GM21528 (cell line): ENCODE results near the gene RHEX.
A peak's percentile ranks its signal among the peaks of the same experiment; 100 is the strongest.
"Not testable (repeated sequence)": the region's sequence is repeated elsewhere in the genome, so short reads cannot be mapped to it uniquely, and the experiment has no call there.

Experiments used
- ATAC-seq: cut with Tn5 transposase; IDR thresholded peaks from one replicate; pipeline ENCODE4 v1.9.1; 2021; ENCODE audit warnings: mild to moderate bottlenecking, moderate library complexity; ENCODE audit not compliant: unreplicated experiment, low FRiP score

RHEX gene

DNA sequence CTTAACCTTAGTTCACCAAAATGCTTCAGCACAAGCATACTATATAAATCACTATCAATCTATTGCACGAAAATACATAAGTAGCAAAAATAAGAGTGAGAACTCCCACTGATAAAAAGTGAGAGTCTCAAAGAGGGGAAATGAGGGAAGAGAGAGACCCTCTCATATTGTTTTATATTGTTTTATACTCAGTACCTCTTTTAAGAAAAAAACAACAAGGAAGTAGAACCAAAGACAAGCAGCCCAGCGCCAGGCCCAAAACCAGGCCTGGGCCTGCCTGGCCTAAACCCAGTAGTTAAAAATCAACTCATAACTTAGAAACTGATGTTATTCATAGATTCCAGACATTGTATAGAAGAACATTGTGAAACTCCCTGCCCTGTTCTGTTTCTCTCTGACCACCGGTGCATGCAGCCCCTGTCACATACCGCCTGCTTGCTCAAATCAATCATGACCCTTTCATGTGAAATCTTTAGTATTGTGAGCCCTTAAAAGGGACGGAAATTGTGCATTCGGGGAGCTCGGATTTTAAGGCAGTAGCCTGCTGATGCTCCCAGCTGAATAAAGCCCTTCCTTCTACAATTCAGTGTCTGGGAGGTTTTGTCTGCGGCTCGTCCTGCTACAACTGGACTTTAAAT is 5.4 kb downstream of the RHEX start:
- not testable (repeated sequence) for ATAC-seq

- ATAC-seq: no peak
Measured at GRCh38 chr1:206058927-206059292, 5.9 kb downstream of the RHEX start.

DNA sequence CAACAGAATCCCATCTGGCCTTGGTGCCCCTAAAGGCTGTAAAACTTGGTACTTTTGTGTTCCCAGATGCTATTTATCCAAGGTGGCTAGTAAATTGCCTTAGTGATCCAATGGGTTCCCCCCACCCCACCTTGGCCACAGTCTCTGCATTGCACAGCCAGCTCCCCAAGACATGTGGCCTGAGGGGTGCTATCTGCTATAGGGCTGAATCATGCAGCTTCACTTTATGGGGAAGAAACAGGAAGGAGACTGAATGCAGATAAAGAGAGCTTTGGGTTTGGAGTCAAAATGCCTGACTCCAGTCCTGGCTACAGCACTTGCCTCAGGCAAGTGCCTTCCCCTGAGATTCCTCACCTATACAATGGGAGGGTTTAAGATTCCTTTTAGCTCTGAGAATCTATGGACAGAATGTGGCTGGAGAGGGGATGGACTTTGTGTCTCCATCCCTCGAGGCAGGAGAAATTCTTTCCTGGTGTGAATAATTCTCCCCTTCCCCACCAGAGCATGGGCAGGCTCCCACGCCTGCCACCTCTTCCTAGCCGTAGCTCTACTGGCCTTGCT is 6.5 kb downstream of the RHEX start:
- no peak for ATAC-seq

GRCh38 chr1:206060844-206061243 is 7.9 kb downstream of the RHEX start:
- no peak for ATAC-seq

DNA sequence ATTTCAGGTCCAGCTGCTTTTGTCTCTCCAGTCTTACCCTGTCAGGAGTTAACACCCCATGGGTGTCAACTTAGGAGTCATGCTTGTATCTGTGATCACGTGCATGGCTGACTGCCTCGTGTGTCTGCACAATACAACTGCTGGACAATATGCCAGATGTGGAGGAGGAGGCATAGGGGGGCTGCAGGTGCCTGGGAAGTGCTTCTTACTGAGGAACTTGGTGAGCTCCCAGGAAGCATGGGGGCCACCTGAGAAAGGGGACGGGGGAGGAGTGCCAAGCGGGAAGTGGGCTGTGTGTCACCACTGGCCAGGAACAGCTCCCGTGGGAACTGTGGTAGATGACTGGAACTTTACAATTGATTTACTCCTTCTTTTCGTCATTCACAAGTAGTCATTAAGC is 9.5 kb downstream of the RHEX start:
- no peak for ATAC-seq

- ATAC-seq: not testable (repeated sequence)
Measured at GRCh38 chr1:206064001-206064400, 11.0 kb downstream of the RHEX start.

DNA sequence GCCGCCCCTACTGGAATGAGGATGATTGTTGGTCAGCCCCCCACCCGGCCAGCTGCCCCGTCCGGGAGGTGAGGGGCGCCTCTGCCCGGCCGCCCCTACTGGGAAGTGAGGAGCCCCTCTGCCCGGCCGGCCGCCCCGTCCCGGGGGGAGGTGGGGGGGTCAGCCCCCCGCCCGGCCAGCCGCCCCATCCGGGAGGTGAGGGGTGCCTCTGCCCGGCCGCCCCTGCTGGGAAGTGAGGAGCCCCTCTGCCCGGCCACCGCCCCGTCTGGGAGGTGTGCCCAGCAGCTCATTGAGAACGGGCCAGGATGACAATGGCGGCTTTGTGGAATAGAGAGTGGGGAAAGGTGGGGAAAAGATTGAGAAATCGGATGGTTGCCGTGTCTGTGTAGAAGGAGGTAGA is 11.5 kb downstream of the RHEX start:
- not testable (repeated sequence) for ATAC-seq

DNA sequence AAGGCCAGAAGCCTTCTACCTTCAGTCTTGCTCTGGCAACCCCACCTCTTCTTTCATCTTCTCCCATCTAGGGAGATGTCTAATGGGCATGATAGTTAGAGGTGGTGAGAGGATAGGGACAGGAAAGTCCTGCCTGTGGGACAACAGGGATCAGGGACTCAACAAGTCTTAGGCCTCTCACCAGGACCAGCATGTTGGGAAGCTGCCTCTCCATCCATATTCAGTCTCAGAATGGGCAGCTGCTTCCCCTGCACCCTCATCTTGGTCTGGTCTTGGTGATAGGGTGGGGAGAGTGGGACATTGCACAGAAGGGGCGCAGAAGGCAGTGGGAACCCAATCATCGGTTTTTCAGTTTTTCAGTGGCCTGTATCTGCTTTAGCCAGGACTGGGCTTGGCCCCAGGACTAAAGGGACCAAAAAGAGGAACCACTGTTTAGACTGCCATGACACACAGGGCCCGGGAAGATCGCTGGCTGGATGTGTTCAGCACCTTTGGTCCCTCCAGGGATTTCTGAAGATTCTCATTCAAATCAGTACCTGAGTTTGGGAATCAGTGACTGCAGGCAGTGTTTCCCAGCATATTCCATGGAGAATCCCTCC is 12.7 kb downstream of the RHEX start:
- ATAC-seq: no peak

DNA sequence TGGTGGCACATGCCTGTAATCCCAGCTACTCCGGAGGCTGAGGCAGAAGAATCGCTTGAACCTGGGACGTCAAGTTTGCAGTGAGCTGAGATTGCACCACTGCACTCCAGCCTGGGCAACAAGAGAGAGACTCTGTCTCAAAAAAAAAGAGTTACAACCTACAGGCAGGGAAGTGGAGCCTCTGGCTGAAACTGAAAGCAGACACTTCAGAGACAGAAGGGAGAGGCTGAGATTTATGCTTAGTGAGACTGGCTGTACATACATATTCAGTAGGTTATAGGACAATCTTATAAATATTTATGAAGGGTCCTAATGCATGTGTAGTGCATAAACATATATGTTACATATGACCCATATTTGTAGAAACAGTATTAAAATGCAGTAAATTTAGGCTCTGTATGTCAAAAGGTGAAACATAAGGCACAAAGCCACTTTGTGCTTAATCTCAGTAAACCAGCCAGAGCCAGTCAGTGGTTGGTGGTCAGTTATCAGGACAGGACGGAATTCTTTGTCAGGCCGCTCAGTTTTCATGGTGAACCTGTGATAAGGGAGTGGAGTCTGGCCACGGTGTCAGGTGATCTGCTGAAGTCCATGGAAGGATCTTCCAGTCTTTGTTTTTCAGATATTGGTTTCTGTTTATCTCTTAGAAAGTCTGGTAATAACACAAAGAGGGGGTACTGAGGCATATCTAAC is 13.7 kb downstream of the RHEX start:
- ATAC-seq: peak; percentile 83

- ATAC-seq: no peak
Measured at GRCh38 chr1:206067486-206068227, 14.7 kb downstream of the RHEX start.

DNA sequence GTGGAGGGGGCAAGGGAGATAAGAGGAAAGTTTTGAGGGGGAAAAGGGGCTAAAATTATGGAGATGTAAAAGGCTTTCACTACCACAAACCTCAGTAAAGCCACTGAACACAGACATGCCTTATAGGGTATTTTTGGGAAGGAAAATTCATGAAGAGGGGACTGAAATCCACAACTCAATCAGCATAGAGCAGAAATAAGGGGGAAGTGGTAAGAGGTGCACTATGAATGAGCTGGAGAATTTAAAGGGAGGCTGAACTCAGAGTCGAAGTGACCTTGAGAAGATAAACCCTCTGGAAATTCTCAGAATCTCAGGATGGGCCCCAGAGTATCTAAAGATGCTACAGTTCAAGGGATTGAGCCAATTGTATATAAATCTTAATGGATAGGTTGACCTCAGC is 15.3 kb downstream of the RHEX start:
- ATAC-seq: no peak

DNA sequence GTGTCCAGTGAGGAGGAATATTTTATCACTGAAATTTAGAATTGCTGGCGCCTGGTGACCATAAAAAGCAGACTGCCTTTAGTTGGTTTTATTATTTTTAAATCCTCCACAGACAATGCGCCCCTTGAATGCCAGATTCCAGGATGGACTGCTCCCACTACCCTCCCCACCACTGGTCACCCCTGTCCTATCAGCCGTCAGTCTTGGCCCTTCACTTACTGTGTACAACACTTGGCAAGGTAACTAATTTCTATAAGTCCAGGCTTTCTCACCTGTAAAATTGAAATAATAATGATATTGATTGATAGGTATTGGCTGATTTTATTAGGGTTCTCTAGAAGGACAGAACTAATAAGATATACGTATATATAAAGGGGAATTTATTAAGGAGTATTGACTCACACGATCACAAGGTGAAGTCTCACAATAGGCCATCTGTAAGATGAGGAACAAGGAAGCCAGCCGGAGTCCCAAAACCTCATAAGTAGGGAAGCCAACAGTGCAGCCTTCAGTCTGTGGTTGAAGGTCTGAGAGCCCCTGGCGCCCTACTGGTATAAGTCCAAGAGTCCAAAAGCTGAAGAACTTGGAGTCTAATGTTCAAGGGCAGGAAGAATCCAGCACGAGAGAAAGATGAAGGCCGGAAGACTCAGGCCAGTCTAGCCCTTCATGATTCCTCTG is 17.8 kb downstream of the RHEX start:
- ATAC-seq: no peak

DNA sequence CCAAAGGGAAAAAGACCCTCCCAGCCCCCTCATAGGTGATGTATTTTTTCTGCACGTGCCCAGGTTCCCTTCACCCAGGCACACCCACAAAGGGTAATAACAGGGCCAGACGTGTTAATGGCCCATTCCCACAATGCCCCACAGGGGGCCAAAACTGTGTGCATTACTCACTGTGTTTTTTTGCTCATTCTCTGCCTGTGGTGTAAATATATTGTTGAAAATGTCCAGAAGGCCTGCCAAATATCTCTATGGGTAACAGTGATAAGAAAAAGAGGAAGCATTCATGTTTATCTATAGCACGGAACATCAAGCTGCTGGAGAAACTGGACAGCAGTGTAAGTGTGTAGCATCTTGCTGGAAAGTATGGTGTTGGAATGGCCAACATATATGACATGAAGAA is 21.9 kb downstream of the RHEX start:
- no peak for ATAC-seq

- ATAC-seq: no peak
Measured at GRCh38 chr1:206075786-206076755, 23.1 kb downstream of the RHEX start.

GRCh38 chr1:206079135-206079534 is 26.2 kb downstream of the RHEX start:
- no peak for ATAC-seq

DNA sequence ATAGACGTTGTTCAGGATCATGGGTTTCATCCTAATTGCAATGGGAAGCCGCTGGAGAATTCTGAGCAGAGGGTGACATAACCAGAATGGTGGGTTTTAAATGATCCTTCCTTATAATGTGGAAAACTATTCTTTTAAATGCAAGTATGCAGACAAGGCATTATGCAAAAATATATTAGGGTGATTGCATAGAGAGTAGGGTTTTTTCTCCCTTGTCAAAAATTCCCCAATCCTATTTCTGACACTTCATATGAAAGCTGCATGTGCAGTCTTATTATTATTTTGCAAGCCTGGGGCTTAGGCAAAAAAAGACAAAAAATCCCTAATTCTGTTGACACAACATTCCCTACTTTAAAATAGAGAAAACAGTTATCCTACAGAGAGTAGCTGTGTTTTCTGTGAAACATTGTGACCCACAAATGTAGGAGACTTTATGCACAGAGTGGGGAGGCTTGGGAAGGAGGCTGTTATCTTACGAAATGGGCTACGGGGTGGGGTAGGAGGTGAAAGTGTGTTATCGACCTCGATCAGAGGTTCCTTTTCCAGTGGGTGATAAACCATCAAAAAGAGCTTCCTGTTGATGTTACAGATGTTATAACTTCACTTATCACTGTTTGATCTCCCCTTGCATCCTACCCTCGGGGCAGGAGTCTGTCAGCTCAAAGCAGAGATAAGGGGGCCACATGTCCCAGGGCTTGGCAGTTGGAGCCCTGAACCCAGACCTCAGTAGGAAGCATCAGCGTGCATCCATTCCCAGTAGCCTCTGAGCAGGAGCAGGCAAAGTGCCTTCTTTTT is 27.2 kb downstream of the RHEX start:
- ATAC-seq: no peak

GRCh38 chr1:206081856-206082255 is 28.9 kb downstream of the RHEX start:
- no peak for ATAC-seq

DNA sequence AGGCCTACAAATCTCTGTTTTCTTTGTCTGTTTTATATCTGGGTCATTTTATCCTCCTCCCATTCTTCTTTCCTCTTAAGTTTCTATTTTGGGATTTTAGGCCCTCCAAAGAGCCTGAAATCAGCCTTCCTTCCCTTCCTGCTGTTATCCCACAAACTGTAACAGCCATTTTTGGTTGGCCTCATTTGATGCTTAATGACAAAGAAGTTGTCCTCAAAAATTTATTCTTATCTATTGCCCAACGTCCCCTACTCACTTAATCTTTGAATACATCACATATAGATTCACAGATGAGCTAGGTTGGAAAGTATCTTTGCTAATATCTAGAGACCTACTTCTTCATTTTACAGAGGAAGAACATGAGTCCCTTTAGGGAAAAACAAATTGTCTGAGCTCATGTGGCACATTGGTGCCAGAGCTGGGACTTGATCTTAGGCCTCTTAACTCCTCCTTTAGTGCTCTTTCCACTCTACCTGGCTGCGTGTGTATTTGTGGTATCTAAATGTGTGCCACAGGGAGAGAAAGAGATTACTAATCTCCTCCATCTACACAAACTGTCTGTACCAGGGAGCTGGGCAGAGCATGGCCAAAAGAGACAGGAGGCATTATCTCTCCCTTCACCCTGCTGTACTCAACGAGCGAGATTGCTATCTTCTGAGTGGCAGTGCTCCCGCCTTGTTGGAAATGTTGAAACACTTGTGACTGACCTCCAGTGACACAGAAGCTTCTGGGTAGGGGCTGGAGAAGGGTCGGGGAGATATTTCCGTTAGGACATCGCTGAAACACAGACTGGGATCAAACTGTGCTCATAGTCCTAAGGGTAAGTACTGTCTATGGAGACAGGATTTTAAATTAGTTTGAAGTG is 30.1 kb downstream of the RHEX start:
- no peak for ATAC-seq
